GM12878 (cell line): ENCODE data around the gene CCDC181.

Source experiments
- BACH1 ChIP-seq: fragments of 450-650 bp; IDR thresholded peaks from 2 replicates; pipeline ENCODE4 v1.6.1; 2017; ENCODE audit warnings: mild to moderate bottlenecking, borderline replicate concordance
- CBFB ChIP-seq: IDR thresholded peaks from 2 replicates; pipeline ENCODE4 v1.6.1; 2016; ENCODE audit warnings: antibody characterized with exemption, low read depth
- CBX3 ChIP-seq: fragments of 200-600 bp; sonication (generic); IDR thresholded peaks from 2 replicates; pipeline ENCODE4 v1.6.1; 2016; ENCODE audit warnings: low read depth, borderline replicate concordance
- CREB1 ChIP-seq: IDR thresholded peaks from 2 replicates; pipeline ENCODE4 v1.6.1; 2012; ENCODE audit warnings: low read depth, mild to moderate bottlenecking, inconsistent platforms
- EZH2 ChIP-seq: IDR thresholded peaks from 2 replicates; pipeline ENCODE4 v1.6.1; 2012; ENCODE audit warnings: low read depth, mild to moderate bottlenecking, control low read depth, inconsistent platforms, low read length, borderline replicate concordance; ENCODE audit not compliant: control insufficient read depth
- FOXK2 ChIP-seq: fragments of 450-650 bp; IDR thresholded peaks from 2 replicates; pipeline ENCODE4 v1.6.1; 2017; ENCODE audit warnings: mild to moderate bottlenecking, moderate library complexity
- IKZF1 ChIP-seq: fragments of 450-650 bp; conservative IDR thresholded peaks from 2 replicates; pipeline ENCODE4 v1.6.1; 2017; ENCODE audit warnings: antibody characterized with exemption, mild to moderate bottlenecking
- NR2C2 ChIP-seq: IDR thresholded peaks from 2 replicates; pipeline ENCODE4 v1.6.1; 2011; ENCODE audit warnings: borderline replicate concordance, low read depth; ENCODE audit not compliant: control insufficient read depth, insufficient read length
- NRF1 ChIP-seq: conservative IDR thresholded peaks from 2 replicates; pipeline ENCODE4 v1.6.1; 2011; ENCODE audit warnings: mild to moderate bottlenecking, low read depth, low read length, improper control_type of control experiment
- POLR2A ChIP-seq: IDR thresholded peaks from 2 replicates; pipeline ENCODE4 v1.6.1; 2011; ENCODE audit warnings: low read depth, mild to moderate bottlenecking, low read length
- SMAD1 ChIP-seq: fragments of 450-650 bp; IDR thresholded peaks from 2 replicates; pipeline ENCODE4 v1.6.1; 2018; ENCODE audit warnings: mild to moderate bottlenecking, low read depth; ENCODE audit not compliant: partially characterized antibody
- TF ChIP-seq, protein P1 (sequence below), 3 experiments: IDR thresholded peaks in 2 of 3; conservative IDR thresholded peaks in 1 of 3; 2 replicates each; pipeline ENCODE4 v1.5.1; 2011; ENCODE audit warnings: low read depth in 3 of 3, low read length in 3 of 3, mild to moderate bottlenecking in 3 of 3, control low read depth in 2 of 3, moderate library complexity in 2 of 3, inconsistent platforms in 1 of 3, mixed read lengths in 1 of 3; ENCODE audit not compliant: control insufficient read depth in 2 of 3, insufficient read depth in 1 of 3; ENCODE audit errors: extremely low read depth in 1 of 3
- TF ChIP-seq, protein P2 (sequence below): IDR thresholded peaks from 2 replicates; pipeline ENCODE4 v1.6.1; 2012; ENCODE audit warnings: low read depth, low read length, improper control_type of control experiment
- TF ChIP-seq, protein P3 (sequence below): IDR thresholded peaks from 2 replicates; pipeline ENCODE4 v1.6.1; 2012; ENCODE audit warnings: mild to moderate bottlenecking, low read depth, low read length

DNA sequence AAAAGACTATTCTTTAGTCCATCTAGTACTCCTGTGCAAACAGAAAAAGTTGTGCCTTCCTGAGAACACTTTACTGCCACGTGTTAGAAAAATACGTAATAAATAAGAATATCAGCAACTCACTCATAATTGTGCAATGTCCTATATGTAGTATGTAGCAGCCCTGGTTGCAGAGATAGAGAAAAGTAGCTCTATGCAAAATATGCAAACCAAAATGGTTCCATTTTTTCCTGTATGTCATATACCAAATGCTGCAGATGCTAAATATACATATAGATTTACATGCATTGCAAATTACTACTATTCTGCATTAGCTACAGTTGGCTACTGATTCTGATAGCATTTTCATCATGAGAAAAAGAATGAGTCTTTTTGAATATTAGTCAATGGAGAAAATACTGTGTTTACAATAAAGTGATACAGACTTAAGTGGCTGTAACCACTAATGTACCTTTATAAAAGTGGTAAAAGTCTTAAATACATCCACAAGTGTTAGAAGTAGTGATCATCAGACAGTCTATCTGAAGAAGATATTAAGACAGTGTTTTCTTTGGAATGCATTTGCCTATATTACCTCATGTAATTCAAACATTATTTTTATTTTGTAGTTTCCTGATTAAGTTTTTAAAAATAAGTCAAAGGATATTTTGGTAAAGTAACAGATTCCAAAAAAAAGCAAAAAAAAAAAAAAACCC lies 79.4 kb downstream of the CCDC181 start:
- TF ChIP-seq SMAD1, result no peak
- no peak for TF ChIP-seq BACH1
- no peak for TF ChIP-seq CBFB
- TF ChIP-seq, protein P1, sequence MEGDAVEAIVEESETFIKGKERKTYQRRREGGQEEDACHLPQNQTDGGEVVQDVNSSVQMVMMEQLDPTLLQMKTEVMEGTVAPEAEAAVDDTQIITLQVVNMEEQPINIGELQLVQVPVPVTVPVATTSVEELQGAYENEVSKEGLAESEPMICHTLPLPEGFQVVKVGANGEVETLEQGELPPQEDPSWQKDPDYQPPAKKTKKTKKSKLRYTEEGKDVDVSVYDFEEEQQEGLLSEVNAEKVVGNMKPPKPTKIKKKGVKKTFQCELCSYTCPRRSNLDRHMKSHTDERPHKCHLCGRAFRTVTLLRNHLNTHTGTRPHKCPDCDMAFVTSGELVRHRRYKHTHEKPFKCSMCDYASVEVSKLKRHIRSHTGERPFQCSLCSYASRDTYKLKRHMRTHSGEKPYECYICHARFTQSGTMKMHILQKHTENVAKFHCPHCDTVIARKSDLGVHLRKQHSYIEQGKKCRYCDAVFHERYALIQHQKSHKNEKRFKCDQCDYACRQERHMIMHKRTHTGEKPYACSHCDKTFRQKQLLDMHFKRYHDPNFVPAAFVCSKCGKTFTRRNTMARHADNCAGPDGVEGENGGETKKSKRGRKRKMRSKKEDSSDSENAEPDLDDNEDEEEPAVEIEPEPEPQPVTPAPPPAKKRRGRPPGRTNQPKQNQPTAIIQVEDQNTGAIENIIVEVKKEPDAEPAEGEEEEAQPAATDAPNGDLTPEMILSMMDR (IDR thresholded peaks at IDR 0.05 in 2 of 3, conservative IDR thresholded peaks at IDR 0.05 in 1 of 3; ENCODE audit: control insufficient read depth in 2 of 3, extremely low read depth in 1 of 3, insufficient read depth in 1 of 3, low read depth in 3 of 3, low read length in 3 of 3), result no peak
- TF ChIP-seq POLR2A, result no peak
- TF ChIP-seq, protein P2, sequence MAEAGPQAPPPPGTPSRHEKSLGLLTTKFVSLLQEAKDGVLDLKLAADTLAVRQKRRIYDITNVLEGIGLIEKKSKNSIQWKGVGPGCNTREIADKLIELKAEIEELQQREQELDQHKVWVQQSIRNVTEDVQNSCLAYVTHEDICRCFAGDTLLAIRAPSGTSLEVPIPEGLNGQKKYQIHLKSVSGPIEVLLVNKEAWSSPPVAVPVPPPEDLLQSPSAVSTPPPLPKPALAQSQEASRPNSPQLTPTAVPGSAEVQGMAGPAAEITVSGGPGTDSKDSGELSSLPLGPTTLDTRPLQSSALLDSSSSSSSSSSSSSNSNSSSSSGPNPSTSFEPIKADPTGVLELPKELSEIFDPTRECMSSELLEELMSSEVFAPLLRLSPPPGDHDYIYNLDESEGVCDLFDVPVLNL, result no peak
- no peak for TF ChIP-seq NRF1
- TF ChIP-seq FOXK2, result no peak
- no peak for TF ChIP-seq IKZF1
- TF ChIP-seq, protein P3, sequence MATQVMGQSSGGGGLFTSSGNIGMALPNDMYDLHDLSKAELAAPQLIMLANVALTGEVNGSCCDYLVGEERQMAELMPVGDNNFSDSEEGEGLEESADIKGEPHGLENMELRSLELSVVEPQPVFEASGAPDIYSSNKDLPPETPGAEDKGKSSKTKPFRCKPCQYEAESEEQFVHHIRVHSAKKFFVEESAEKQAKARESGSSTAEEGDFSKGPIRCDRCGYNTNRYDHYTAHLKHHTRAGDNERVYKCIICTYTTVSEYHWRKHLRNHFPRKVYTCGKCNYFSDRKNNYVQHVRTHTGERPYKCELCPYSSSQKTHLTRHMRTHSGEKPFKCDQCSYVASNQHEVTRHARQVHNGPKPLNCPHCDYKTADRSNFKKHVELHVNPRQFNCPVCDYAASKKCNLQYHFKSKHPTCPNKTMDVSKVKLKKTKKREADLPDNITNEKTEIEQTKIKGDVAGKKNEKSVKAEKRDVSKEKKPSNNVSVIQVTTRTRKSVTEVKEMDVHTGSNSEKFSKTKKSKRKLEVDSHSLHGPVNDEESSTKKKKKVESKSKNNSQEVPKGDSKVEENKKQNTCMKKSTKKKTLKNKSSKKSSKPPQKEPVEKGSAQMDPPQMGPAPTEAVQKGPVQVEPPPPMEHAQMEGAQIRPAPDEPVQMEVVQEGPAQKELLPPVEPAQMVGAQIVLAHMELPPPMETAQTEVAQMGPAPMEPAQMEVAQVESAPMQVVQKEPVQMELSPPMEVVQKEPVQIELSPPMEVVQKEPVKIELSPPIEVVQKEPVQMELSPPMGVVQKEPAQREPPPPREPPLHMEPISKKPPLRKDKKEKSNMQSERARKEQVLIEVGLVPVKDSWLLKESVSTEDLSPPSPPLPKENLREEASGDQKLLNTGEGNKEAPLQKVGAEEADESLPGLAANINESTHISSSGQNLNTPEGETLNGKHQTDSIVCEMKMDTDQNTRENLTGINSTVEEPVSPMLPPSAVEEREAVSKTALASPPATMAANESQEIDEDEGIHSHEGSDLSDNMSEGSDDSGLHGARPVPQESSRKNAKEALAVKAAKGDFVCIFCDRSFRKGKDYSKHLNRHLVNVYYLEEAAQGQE, result no peak
- no peak for TF ChIP-seq CBX3
- TF ChIP-seq EZH2, result no peak
- TF ChIP-seq NR2C2, result no peak
- TF ChIP-seq CREB1, result no peak
